ENCODE measurements around the gene TRPC5OS. TPM values are rescaled to one million over a fixed set of nuclear protein-coding genes. Genes with fewer than 3 reads are reported as not detected.

Gene TRPC5OS
- total and polyA plus RNA-seq, 2 donors (not counting 1 experiment from before 2014, with no cell fraction given), result not detected

DNA sequence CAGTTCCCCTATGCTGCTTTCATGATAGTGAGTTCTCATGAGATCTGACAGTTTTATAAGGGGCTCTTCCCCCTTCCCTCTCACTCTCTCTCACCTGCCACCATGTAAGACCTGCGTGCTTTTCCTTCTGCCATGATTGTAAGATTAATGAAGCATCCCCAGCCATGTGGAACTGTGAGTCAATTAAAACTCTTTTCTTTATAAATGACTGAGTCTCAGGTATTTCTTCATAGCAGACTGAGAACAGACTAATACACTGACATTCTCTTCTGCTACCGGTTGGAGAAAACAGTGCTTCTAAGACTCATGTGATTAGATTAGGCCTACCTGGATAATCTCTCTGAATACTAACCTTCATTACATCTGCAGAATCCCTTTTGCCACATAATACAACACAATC is 45.4 kb upstream of the TRPC5OS start:
- no peaks in the 10 kb centered on the region for H3K4me1 Mint-ChIP-seq
- Histone ChIP-seq H3K9ac (ENCODE audit: low read length) (no peak overlapping the region), H3K36me3 (replicated peaks in 1 of 2; ENCODE audit: control extremely low read depth in 1 of 2, control insufficient read depth in 1 of 2, extremely low read depth in 1 of 2, insufficient read depth in 2 of 2, low read length in 1 of 2) (no peaks in the 10 kb centered on the region), H3K27me3 (replicated peaks in 1 of 4; ENCODE audit: control extremely low read depth in 1 of 4, control insufficient read depth in 3 of 4, insufficient read depth in 4 of 4, low read length in 3 of 4) (no peaks in the 10 kb centered on the region), H3K4me3 (ENCODE audit: control extremely low read depth in 1 of 5, extremely low read depth in 1 of 5, insufficient read depth in 1 of 5, low read depth in 2 of 5, low read length in 4 of 5) (no peak overlapping the region), H3K4me2 (replicated peaks; ENCODE audit: low read depth, low read length, poor library complexity, severe bottlenecking) (no peak overlapping the region), H3K9me3 (ENCODE audit: control extremely low read depth in 1 of 3, control insufficient read depth in 2 of 3, insufficient read depth in 1 of 3, low read length in 2 of 3) (no peaks in the 10 kb centered on the region), H3K27ac (ENCODE audit: low read length in 2 of 2) (no peak overlapping the region), H3K79me2 (ENCODE audit: control insufficient read depth, insufficient read depth, low read length) (no peaks in the 10 kb centered on the region), H2AFZ (ENCODE audit: insufficient read depth, low read depth, low read length, poor library complexity, severe bottlenecking) (no peak overlapping the region), H4K20me1 (ENCODE audit: control insufficient read depth, insufficient read depth, low read length, poor library complexity, severe bottlenecking) (no peaks in the 10 kb centered on the region), H3K4me1 (ENCODE audit: control insufficient read depth in 2 of 2, insufficient read depth in 2 of 2, low read length in 2 of 2) (no peaks in the 10 kb centered on the region)
- POLR2A ChIA-PET, result no interaction called here
- ATAC-seq (ENCODE audit: low read depth), result no peak
- intact Hi-C loops (cut with micrococcal nuclease), result no loop called here
- CTCF ChIA-PET, result no interaction called here
- no CpG with 5 or more reads among the region's 2 CpGs for WGBS (ENCODE audit: insufficient coverage)
- no peak for TF ChIP-seq EZH2 (IDR thresholded peaks at IDR 0.05; ENCODE audit: borderline replicate concordance, insufficient read depth, low read depth, low read length, poor library complexity, severe bottlenecking)
- TF ChIP-seq, protein P1, sequence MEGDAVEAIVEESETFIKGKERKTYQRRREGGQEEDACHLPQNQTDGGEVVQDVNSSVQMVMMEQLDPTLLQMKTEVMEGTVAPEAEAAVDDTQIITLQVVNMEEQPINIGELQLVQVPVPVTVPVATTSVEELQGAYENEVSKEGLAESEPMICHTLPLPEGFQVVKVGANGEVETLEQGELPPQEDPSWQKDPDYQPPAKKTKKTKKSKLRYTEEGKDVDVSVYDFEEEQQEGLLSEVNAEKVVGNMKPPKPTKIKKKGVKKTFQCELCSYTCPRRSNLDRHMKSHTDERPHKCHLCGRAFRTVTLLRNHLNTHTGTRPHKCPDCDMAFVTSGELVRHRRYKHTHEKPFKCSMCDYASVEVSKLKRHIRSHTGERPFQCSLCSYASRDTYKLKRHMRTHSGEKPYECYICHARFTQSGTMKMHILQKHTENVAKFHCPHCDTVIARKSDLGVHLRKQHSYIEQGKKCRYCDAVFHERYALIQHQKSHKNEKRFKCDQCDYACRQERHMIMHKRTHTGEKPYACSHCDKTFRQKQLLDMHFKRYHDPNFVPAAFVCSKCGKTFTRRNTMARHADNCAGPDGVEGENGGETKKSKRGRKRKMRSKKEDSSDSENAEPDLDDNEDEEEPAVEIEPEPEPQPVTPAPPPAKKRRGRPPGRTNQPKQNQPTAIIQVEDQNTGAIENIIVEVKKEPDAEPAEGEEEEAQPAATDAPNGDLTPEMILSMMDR (IDR thresholded peaks at IDR 0.05), result no peak
- no peaks in the 10 kb centered on the region for H3K9me3 Mint-ChIP-seq (ENCODE audit: insufficient read depth)
- H3K27me3 Mint-ChIP-seq, result no peaks in the 10 kb centered on the region
- H3K4me3 Mint-ChIP-seq, result no peak overlapping the region
- DNase-seq, result no peak
- H3K27ac Mint-ChIP-seq, result no peak overlapping the region

DNA sequence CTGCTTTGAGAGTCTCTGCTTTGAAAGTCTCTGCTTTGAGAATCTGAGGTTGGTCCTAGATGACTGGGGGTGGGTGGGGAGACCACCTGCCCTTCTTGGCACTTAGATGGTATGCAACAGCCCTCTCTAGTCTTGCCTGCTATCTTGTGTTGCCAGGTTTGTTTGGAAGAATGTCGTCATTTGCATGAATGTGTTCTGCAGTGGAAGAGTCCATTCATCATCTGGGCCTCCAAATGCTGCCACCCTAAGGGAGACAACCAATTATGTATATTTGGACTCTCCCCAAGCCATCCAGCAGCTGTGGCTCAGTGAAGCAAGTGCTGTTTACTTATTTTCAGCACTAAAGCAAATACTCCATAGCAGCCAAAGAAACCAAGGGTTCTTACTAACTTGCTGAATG is 44.6 kb upstream of the TRPC5OS start:
- Mint-ChIP-seq H3K4me1 (no peaks in the 10 kb centered on the region), H3K27me3 (no peaks in the 10 kb centered on the region), H3K27ac (no peak overlapping the region), H3K4me3 (no peak overlapping the region), H3K9me3 (ENCODE audit: insufficient read depth) (no peaks in the 10 kb centered on the region)
- Histone ChIP-seq H3K79me2 (ENCODE audit: control insufficient read depth, insufficient read depth, low read length) (no peaks in the 10 kb centered on the region), H3K4me2 (replicated peaks; ENCODE audit: low read depth, low read length, poor library complexity, severe bottlenecking) (no peak overlapping the region), H3K9ac (ENCODE audit: low read length) (no peak overlapping the region), H2AFZ (ENCODE audit: insufficient read depth, low read depth, low read length, poor library complexity, severe bottlenecking) (no peak overlapping the region), H3K4me3 (ENCODE audit: control extremely low read depth in 1 of 5, extremely low read depth in 1 of 5, insufficient read depth in 1 of 5, low read depth in 2 of 5, low read length in 4 of 5) (no peak overlapping the region), H3K4me1 (ENCODE audit: control insufficient read depth in 2 of 2, insufficient read depth in 2 of 2, low read length in 2 of 2) (no peaks in the 10 kb centered on the region), H3K9me3 (ENCODE audit: control extremely low read depth in 1 of 3, control insufficient read depth in 2 of 3, insufficient read depth in 1 of 3, low read length in 2 of 3) (no peaks in the 10 kb centered on the region), H3K27ac (ENCODE audit: low read length in 2 of 2) (no peak overlapping the region), H3K36me3 (replicated peaks in 1 of 2; ENCODE audit: control extremely low read depth in 1 of 2, control insufficient read depth in 1 of 2, extremely low read depth in 1 of 2, insufficient read depth in 2 of 2, low read length in 1 of 2) (no peaks in the 10 kb centered on the region), H3K27me3 (replicated peaks in 1 of 4; ENCODE audit: control extremely low read depth in 1 of 4, control insufficient read depth in 3 of 4, insufficient read depth in 4 of 4, low read length in 3 of 4) (no peaks in the 10 kb centered on the region), H4K20me1 (ENCODE audit: control insufficient read depth, insufficient read depth, low read length, poor library complexity, severe bottlenecking) (no peaks in the 10 kb centered on the region)
- no CpG with 5 or more reads among the region's 1 CpG for WGBS (ENCODE audit: insufficient coverage)
- intact Hi-C loops (cut with micrococcal nuclease), result no loop called here
- POLR2A ChIA-PET, result no interaction called here
- CTCF ChIA-PET, result no interaction called here
- ATAC-seq (ENCODE audit: low read depth), result no peak
- TF ChIP-seq EZH2 (IDR thresholded peaks at IDR 0.05; ENCODE audit: borderline replicate concordance, insufficient read depth, low read depth, low read length, poor library complexity, severe bottlenecking), result no peak
- TF ChIP-seq, protein P1 (IDR thresholded peaks at IDR 0.05), result no peak
- DNase-seq, result no peak

All from B cell (primary cell).